Duodenal mucosa (tissue), 2 donors: ENCODE data around the gene XYLT1.

Experiments
- H3K27ac ChIP-seq: one replicate; pipeline ENCODE4 v1.7.0; 2013; ENCODE audit warnings: low read depth, low read length
- H3K27me3 ChIP-seq, 2 donors: one replicate each; pipeline ENCODE4 v1.7.0; 2013; ENCODE audit warnings: low read length in 2 of 2, control low read depth in 1 of 2; ENCODE audit not compliant: insufficient read depth in 2 of 2, control insufficient read depth in 1 of 2
- H3K36me3 ChIP-seq, 2 donors: one replicate each; pipeline ENCODE4 v1.7.0; 2013; ENCODE audit warnings: low read length in 2 of 2, control low read depth in 1 of 2; ENCODE audit not compliant: insufficient read depth in 2 of 2, control insufficient read depth in 1 of 2
- H3K4me1 ChIP-seq, 2 donors: one replicate each; pipeline ENCODE4 v1.7.0; 2013; ENCODE audit warnings: low read length in 2 of 2, control low read depth in 1 of 2; ENCODE audit not compliant: insufficient read depth in 2 of 2, control insufficient read depth in 1 of 2
- H3K4me3 ChIP-seq, 2 donors: one replicate each; pipeline ENCODE4 v1.7.0; 2013; ENCODE audit warnings: low read length in 2 of 2, low read depth in 1 of 2
- H3K9ac ChIP-seq, 2 donors: one replicate each; pipeline ENCODE4 v1.7.0; 2013; ENCODE audit warnings: low read length in 2 of 2, low read depth in 1 of 2
- H3K9me3 ChIP-seq, 2 donors: one replicate each; pipeline ENCODE4 v1.7.0; 2013; ENCODE audit warnings: low read length in 2 of 2, control low read depth in 1 of 2; ENCODE audit not compliant: control insufficient read depth in 1 of 2

Gene XYLT1

GRCh38 chr16:17369421-17370222 is 101.1 kb downstream of the XYLT1 start:
- no peaks in the 10 kb centered on the region for H3K36me3 ChIP-seq
- no peak overlapping the region for H3K9ac ChIP-seq
- peak overlapping the region; percentile 12 to 46 for H3K4me3 ChIP-seq
- H3K27me3 ChIP-seq: no peaks in the 10 kb centered on the region
- H3K9me3 ChIP-seq: no peaks in the 10 kb centered on the region
- H3K4me1 ChIP-seq: peaks cover 36 to 39% of the 10 kb centered on the region in 2 donors
- peak overlapping the region; percentile 34 for H3K27ac ChIP-seq

- Histone ChIP-seq H3K36me3 (no peaks in the 10 kb centered on the region), H3K4me3 (peak overlapping the region; percentile 12 to 46), H3K27me3 (no peaks in the 10 kb centered on the region), H3K9me3 (no peaks in the 10 kb centered on the region), H3K27ac (peak overlapping the region; percentile 34), H3K4me1 (peaks cover 39% of the 10 kb centered on the region in 2 donors), H3K9ac (no peak overlapping the region)
These were observed 101.8 kb downstream of the XYLT1 start for GRCh38 chr16:17368951-17369350.

GRCh38 chr16:17368446-17368845 is 102.3 kb downstream of the XYLT1 start:
- Histone ChIP-seq H3K36me3 (no peaks in the 10 kb centered on the region), H3K27ac (no peak overlapping the region), H3K4me3 (no peak overlapping the region), H3K4me1 (peaks cover 39% of the 10 kb centered on the region in 2 donors), H3K9ac (no peak overlapping the region), H3K27me3 (no peaks in the 10 kb centered on the region), H3K9me3 (no peaks in the 10 kb centered on the region)

- H3K27me3 ChIP-seq: no peaks in the 10 kb centered on the region
- no peak overlapping the region for H3K27ac ChIP-seq
- no peaks in the 10 kb centered on the region for H3K9me3 ChIP-seq
- no peak overlapping the region for H3K9ac ChIP-seq
- peaks cover 39% of the 10 kb centered on the region in 2 donors for H3K4me1 ChIP-seq
- no peaks in the 10 kb centered on the region for H3K36me3 ChIP-seq
- H3K4me3 ChIP-seq: no peak overlapping the region
These were observed 102.8 kb downstream of the XYLT1 start for GRCh38 chr16:17367923-17368322.

GRCh38 chr16:17367036-17367435 is 103.7 kb downstream of the XYLT1 start:
- no peak overlapping the region for H3K4me3 ChIP-seq
- H3K27me3 ChIP-seq: no peaks in the 10 kb centered on the region
- no peak overlapping the region for H3K27ac ChIP-seq
- H3K36me3 ChIP-seq: no peaks in the 10 kb centered on the region
- peaks cover 43 to 44% of the 10 kb centered on the region in 2 donors for H3K4me1 ChIP-seq
- H3K9ac ChIP-seq: no peak overlapping the region
- no peaks in the 10 kb centered on the region for H3K9me3 ChIP-seq

- Histone ChIP-seq H3K9ac (no peak overlapping the region), H3K27me3 (no peaks in the 10 kb centered on the region), H3K9me3 (no peaks in the 10 kb centered on the region), H3K36me3 (no peaks in the 10 kb centered on the region), H3K4me3 (no peak overlapping the region), H3K27ac (no peak overlapping the region), H3K4me1 (peaks cover 42% of the 10 kb centered on the region in 2 donors)
These were observed 104.3 kb downstream of the XYLT1 start for GRCh38 chr16:17366299-17366961.

- no peaks in the 10 kb centered on the region for H3K36me3 ChIP-seq
- no peaks in the 10 kb centered on the region for H3K27me3 ChIP-seq
- H3K9ac ChIP-seq: no peak overlapping the region
- no peaks in the 10 kb centered on the region for H3K9me3 ChIP-seq
- no peak overlapping the region for H3K27ac ChIP-seq
- peaks cover 35 to 36% of the 10 kb centered on the region in 2 donors for H3K4me1 ChIP-seq
- H3K4me3 ChIP-seq: no peak overlapping the region
These were observed 105.0 kb downstream of the XYLT1 start for GRCh38 chr16:17365591-17366298.

GRCh38 chr16:17365211-17365541 is 105.6 kb downstream of the XYLT1 start:
- H3K27me3 ChIP-seq: no peaks in the 10 kb centered on the region
- H3K36me3 ChIP-seq: no peaks in the 10 kb centered on the region
- no peaks in the 10 kb centered on the region for H3K9me3 ChIP-seq
- H3K4me3 ChIP-seq: no peak overlapping the region
- no peak overlapping the region for H3K27ac ChIP-seq
- H3K4me1 ChIP-seq: peaks cover 31 to 33% of the 10 kb centered on the region in 2 donors
- no peak overlapping the region for H3K9ac ChIP-seq

GRCh38 chr16:17364319-17365210 is 106.2 kb downstream of the XYLT1 start:
- peaks cover 31 to 33% of the 10 kb centered on the region in 2 donors for H3K4me1 ChIP-seq
- no peaks in the 10 kb centered on the region for H3K27me3 ChIP-seq
- no peak overlapping the region for H3K27ac ChIP-seq

More at GRCh38 chr16:17364319-17365210, 106.2 kb downstream of the XYLT1 start:
- Histone ChIP-seq H3K36me3 (no peaks in the 10 kb centered on the region), H3K9ac (no peak overlapping the region), H3K4me3 (no peak overlapping the region), H3K9me3 (no peaks in the 10 kb centered on the region)
